Mesenteric fat pad (tissue), 1 donor: Measurements from ENCODE around the gene LTBP1. TPM values are rescaled to one million over a fixed set of nuclear protein-coding genes. Genes with fewer than 3 reads are reported as not detected.
"Not testable (repeated sequence)": the region's sequence is repeated elsewhere in the genome, so short reads cannot be mapped to it uniquely, and the experiment has no call there.

Experiments used
- DNase-seq: peaks from one replicate; pipeline ENCODE4 v3.0.0-alpha.2; 2020; ENCODE audit warnings: low spot score
- total RNA-seq: library from RNA; stranded (reverse); fragmentation: NEBNext Ultra II Directional; extraction: Animal tissue kit (Norgen Biotek cat#: 25700); gene quantifications from one replicate; pipeline ENCODE4 v1.2.1, GENCODE V29; 2021
- donor health status: DM: yes; HTN: yes; CAD: no.

LTBP1 gene
- total RNA-seq, 1 donor from 2014 or later: 15.4 TPM

DNA sequence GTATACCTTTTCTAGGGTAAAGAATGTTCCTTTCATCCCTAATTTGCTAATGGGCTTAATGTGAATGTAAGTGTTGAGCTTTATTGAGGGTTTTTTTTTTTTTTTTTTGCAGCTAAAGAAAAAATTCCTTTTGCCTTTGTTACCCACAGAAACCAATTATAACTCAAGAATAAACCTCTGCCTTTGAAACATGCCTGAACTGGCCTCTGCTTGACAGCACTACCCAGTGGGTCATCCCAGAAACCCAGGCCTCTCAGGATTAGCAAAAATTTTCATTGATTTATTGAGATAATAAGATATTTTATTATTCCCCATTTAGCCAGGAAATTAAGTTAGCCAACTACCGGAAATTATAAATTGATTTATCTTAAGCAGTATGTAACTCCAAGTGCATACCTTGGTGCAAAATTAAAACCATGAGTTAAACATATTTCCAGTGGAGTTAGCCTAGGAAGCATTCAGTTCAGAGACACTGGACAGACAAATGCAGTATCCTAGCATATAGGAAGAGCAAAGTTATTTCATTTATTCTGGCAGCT, 462.7 kb downstream of the LTBP1 start:
- DNase-seq: no peak

DNA sequence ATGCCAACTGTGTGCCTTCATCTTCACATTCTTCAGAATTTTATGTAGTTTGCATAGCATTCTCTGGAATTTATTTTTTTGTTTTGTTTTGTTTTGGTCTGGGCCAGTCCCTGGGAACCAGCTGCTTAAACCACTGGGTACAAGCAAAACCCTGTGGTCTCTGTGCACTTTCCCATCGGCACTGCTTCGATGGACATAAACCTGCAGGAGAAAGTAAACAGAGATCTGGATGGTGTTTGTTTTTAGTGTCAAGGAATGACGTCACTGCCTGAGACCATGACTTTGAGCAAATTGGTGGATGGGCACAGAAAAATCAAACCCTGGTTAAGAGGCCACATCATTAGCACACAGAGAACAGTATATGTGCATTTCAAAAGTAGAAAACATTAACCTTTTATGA, 465.0 kb downstream of the LTBP1 start:
- DNase-seq: no peak

DNA sequence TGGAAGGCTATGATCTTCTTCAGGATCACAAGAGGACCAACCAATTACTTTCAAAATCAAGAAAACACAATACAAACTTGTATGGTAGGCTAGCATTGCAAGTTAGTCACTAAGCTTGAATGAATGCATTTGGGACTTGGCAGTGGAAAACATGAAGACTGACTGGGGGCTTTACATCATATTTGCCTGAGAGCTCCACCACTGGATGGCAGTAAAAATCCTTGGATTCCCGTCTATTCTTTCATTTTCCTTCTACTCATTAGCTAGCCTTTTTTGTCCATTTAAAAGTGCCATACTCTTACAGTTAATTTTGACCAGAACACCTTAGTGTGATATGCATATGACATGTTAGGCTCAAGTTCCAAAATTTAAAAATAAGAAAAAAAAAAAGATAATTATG, 466.2 kb downstream of the LTBP1 start:
- DNase-seq: no peak

DNA sequence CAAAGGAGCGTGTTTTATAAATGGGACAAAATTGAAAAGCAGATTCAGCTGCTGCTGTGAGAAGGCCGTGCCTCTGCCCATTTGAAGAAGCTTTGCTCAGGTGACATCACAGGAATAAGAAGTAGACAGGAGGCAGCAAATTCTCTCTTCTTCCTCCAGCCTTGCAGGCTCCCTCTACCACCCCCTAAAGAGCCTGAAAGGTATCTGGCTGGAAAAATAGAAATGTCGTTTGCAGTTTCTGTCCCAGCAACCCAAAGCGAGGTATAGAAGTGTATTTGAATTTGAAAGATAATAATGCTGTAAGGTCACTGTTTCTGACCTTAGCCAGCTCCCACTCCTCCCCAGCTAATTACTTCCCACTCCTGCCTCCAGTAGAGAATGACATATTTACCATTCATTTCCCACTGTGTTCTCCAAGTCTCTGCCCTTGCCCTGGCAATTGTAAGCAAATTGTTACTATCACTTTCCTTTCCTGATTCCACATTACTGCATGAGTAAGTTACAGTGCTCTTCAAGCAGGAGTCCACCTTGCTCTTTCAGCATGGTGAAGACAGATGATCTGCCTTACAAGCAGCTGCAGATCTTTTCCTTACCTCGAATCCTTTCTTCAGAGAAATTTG, 472.9 kb downstream of the LTBP1 start:
- DNase-seq: no peak

DNA sequence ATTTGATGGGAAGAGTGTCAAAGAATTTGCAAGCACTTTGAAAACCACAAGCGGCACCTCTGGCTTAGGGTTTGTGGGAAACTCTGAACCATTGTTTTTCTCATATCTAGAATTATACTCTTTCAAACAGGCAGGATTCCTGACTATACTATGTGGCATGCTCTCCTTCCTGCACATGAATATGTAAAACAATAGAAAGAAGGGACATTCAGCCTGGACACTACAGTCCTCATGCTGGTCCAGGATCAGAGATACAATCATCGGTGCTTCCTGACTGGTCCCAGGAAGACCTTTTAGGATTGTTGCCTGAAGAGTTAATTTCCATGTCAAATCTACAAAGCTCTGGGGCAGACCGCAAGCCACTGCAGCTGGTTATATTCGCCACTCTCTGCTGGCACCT, 474.0 kb downstream of the LTBP1 start:
- no peak for DNase-seq

DNA sequence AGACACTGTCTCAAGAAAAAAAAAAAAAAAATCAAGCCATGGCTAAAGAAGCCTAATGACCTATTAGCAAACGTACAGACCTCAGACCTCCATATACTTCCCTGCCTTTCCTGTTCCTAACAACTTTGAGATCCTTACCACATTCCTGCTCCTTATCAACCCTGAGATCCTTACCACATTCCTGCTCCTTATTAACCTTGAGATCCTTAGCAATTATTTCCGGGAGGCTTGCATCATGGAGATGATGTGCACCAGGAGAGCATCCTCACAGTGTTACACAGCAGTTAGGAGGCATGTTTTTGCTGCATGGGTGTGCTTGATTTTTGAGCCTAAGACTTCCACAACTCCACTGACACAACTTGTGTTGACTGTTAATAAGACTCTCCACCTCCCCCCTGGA, 475.1 kb downstream of the LTBP1 start:
- DNase-seq: no peak

DNA sequence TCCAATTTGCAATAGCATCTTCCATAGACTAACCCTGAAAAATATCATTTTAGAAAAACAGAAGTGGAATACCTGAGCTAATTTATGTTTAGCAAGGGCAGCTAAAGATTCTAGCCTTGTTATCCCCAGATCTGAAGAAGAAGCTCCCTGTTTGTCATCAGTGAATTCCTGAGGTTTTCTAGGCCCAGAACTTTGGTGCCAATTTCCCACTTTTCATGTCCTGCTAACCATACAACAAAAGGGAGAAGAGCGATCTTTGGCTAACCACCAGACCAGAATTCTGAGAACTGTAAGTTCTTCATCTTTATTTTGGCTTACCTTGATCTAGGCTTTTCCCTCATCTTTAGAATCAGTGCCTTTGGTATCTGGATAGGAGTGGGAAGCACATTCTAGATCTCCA, 478.4 kb downstream of the LTBP1 start:
- DNase-seq: no peak

DNA sequence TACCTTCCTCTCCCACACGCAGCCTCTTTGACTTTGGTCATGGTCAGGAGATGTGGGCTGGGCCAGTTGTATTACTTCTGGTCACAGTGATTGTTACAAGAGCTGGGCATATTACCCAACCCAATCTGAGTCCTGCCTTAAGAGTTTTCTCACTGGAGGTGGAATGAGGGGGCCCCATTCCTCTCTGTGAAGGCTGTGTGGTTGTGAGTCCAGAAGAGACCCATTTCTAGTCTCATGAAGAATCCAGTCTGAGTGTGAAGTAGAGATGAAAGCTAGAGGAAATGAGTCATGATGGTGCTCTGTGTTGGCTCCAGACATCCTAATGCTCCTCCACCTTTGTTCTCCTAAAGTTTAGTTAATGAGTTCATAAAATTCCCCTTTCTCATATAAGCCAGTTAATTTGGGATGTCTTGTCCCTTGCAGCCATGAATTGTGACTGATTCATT, 478.9 kb downstream of the LTBP1 start:
- DNase-seq: no peak

DNA sequence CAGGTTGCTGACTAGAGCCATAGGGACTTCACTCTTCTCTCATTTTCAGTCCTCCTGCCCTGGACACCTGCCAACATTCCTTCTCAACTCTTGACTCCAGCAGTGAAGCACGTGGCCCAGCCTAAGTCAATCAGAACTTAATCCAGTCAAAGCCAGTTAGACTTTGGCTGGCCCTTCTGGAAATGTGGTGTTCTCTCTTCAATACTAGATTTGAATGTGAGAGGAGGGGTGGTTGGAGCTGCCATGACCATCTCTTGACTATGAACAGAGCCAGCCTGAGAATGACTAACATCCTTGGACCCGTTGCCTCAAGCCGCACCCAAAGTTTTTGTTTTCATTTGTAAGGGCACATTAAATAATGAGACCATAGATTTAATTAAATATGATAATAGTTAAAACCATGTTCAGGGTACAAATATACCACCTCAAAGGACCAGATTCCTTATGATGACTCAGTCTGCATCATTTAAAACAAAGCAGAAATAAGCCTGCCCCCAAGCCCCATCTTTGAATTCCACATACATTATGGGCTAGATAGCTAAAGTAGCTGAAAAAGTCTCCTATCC, 480.0 kb downstream of the LTBP1 start:
- no peak for DNase-seq

DNA sequence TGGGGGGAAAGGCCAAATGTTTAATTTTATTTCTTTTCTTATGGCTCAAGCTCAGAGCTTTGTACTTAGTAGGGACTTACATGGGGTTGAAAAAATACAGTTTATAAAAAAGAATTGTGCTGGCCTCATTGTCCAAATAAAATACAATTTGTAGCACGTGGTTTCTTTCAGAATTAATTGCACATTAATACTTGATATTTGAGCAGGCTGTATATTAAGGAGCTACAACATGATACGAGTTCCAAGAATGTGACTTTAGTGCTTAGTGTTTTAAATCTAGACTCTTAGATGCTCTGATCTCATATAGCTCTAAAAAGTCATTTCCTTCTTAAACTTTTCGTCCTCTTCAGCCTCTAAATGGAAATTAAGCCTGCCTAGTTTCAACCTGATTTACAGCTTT, 483.3 kb downstream of the LTBP1 start:
- DNase-seq: no peak

DNA sequence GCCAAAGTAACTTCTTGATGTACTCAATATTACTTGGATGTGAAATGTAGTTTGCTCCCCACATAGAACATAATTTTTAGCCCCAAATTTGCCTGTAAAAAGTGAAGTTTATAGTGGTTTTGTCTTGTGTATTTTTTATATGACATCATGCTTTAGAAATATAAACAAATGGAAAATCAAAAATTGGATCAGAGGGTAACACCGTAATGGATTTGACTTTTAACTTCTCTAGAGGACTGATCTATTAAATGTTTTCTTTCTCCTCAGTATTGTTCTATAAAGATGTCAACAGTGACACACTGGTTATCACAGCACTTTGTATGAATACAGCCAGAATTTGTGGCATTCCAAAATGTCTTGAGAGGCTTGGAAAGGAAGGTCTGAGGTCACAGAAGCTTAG, 484.1 kb downstream of the LTBP1 start:
- DNase-seq: no peak

DNA sequence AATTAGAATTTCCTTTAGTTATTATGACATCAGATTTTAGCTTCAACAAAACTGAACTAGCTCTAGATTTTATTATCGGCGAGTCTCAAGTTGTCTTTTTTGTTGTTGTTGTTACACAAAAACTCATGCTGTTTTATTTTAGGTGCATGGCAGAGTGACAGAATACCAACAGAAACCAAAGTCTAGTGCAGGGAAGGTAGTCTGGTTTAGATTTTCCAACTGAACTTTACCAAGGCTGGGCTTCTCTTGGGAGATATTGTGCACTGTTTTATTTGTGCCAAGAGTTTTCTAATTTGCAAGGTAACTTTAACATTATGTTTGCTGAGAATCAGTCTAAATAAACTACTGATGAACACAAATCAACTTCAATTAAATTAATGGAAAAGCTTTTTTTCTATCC, 486.1 kb downstream of the LTBP1 start:
- no peak for DNase-seq

DNA sequence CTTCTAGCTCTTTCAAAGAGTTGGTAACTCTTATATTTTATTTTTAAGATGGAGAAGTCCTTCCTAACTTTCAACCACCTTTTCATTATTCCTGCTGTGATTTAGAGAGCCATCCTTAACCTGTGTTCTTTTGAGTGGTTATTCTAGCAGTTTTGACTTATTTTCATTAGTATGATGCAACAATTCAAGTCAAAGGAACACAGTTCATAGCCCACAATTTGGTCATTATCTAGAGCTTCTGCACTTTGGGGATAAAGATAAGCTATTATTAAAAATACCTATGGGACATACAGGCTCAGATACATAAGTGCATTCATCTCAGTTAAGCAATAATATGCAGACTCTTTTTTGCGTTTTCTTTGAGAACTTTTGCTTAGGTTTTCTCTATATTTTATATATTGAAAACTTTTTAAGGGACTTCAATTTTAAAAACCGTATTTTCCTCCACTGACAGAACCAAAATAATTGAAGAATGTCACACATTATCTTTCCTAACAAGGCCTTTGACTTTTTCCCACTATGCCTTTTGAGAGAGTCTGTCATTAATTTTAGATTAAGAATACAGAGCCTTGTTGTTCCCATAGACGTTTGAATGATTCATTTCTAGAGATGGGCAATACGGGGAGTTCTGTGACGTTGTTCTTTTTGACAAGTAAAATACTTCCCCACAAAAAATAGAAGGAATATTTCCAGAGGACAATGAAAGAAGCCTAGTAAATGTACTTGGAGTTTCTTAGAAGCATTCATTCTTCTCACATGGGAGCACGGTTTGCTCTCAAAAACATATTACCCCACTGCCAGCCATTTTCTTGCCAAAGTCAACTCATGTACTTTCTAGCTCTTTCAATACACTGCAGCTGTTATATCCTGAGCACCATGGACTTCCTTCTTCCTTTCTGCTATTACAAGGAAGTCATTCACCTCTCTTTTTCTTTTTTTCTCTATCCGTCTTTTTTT, 486.8 kb downstream of the LTBP1 start:
- DNase-seq: no peak

DNA sequence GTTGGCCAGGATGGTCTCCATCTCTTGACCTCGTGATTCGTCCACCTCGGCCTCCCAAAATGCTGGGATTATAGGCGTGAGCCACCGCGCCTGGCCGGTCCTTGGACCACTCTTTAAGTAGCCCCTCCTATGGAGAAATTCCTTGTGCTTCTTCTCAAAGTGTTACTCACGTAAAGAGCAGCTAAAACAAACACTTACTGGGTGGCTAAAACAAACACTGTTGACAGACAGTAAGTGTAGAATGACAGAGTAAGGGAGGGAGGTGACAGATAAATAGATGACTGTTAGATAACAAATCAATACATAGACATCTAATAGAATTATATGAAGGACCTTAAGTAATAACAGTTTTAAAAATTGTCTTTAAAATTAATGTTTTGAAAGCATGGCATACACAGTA, 488.8 kb downstream of the LTBP1 start:
- no peak for DNase-seq

DNA sequence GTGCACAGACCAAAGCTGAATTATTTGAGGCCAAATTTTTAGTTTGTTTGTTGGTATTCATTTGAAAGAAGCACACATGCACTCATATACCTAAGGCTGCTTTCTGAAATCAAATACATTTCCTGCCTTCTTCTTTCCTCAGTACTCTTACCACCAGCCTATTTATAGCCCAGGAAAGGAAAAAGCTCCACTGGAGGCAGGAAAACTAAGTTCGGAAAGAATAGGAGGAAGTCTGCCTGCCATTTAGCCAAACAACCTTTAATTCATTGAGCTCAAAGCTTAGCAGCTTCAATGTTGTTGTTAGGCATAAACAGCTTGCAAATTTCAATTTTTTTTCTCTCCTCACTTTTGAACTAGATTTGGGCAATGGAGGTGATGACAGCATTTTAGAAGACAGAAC, 489.3 kb downstream of the LTBP1 start:
- DNase-seq: no peak

DNA sequence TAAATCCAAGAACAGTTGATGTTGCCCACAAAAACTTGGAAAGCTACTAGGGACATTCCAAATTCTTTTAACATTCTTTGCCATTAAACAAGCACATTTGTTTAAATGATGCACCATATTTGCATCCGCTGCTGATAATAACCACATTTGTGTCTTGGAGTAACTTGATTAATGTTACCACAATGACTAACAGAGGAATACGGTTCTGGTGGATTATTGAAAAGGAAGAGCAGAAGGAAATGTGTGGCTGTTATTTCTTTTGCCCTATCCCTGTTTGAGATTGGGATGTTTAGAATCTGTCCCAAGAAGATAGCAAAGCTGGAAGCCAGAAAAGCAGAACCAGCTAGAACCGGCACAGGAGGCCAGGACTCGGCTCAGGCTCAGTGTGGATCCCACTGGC, 490.5 kb downstream of the LTBP1 start:
- DNase-seq: no peak

DNA sequence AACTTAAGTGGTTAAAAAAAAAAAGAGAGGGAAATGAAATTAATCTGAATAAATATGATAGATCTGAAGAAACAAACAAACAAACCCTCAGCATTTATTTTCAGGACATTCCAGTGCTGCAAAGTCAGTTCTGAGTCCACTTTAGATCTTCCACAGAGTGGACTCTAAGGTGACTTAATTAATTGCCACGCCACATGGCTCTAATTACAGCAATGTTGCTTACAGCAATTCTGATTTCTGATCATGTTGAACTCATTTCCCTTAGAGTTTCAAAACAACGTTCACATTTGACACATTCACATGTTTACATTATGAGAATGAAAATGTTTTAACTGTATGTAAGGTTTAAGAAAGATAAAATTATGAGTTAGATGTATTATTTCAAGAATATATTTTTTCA, 491.1 kb downstream of the LTBP1 start:
- DNase-seq: no peak

DNA sequence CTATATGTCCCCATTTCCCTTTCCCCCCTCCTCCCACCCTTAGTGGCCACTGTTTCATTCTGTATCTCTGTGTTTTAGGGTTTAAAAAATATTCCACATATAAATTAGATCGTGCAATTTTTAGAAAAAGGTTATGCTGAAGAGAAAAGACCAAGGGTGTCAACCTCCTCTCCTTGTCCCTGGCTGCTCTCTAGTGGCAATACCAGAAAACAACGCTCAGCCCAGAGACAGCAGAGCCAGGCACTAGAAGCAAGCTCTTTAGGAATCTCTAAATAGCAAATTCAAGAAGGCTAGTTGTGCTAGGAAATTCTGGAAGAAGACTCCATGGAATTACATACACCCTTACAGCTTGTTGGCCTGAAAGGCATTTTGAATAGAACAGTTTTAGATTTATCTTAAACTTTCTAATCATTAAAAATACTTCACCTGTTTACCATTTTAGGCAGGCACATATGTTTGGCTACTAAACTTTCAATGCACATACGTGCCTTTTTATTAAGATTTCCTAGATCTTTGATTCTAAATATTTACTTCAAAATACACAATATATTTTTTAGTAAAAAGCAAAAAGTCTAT, 494.6 kb downstream of the LTBP1 start:
- DNase-seq: no peak

DNA sequence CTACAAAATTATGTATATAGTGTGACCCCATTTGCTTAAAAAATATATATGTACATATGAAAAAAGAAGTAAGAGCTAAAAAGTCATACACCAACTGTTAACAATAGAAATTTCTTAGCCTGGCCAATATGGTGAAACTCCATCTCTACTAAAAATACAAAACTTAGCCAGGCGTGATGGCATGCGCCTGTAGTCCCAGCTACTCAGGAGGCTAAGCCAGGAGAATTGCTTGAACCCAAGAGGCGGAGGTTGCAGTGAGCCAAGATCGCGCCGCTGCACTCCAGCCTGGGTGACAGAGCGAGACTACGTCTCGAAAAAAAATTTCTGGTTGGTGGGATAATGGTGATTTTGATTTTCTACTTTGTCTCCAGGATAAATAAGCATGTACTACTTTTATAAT, 495.3 kb downstream of the LTBP1 start:
- not testable (repeated sequence) for DNase-seq

DNA sequence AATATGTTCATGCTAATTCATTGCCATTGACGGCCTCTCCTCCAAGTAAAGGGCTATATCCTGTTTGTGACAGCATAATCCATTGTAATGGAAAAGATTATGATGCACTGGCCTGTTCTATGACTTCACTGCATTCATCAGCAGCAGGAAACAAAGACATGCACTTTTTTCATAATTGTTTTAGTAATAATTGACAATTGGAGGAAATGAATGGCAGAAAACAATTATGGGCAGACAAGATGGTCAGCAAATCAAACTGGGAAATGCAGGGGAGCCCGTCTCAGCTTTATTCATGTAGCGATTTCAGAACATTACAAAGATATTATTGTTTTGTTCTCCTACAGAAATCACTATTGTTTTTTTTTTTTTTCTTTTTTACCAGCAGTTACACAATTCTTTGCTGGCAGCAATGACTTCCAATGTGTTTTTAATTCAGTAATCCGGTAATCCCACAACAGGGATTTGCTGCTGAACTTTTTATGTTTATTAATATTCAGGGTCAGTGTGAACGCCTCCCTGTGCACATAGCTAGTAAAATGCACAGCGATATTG, 495.9 kb downstream of the LTBP1 start:
- DNase-seq: no peak

DNA sequence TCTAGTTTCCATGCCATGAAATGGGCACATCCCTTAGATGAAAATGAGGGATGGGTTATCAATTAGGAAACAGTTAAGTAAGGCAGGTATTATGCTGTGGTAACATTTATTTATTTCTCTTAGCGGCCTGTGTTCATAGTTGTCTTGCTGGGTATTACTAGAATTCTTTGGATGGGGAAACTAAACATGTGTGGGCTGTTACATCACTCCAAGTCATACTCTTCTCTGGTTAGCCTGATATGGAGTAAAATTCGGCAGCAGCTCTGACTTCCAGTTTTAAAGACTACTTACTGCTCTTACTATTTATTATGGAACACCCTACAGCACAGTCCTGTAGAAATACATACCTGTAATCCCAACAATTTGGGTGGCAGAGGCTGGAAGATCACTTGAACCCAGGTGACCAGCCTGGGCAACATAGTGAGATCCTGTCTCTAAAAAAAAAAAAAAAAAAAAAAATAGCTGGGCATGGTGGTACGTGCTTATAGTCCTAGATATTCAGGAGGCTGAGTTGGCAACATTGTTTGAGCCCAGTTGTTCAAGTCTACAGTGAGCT, 496.6 kb downstream of the LTBP1 start:
- no peak for DNase-seq
